PC-3 (cell line): ENCODE results near the gene MYLK2.

ENCODE experiments used
- CTCF ChIP-seq: fragments of 300-600 bp; sonication (generic); conservative IDR thresholded peaks from 2 replicates; pipeline ENCODE4 v1.5.1; 2017; ENCODE audit warnings: antibody characterized with exemption, low read depth, mild to moderate bottlenecking, low read length
- EZH2 ChIP-seq: fragments of 300-600 bp; sonication (generic); IDR thresholded peaks from one replicate; pipeline ENCODE4 v1.6.1; 2017; ENCODE audit warnings: antibody characterized with exemption, mild to moderate bottlenecking, low read length; ENCODE audit not compliant: unreplicated experiment
- EZH2phosphoT487 ChIP-seq: fragments of 300-600 bp; sonication (generic); IDR thresholded peaks from 2 replicates; pipeline ENCODE4 v1.6.1; 2018; ENCODE audit warnings: mild to moderate bottlenecking, antibody characterized with exemption, low read length, borderline replicate concordance

- no peak for TF ChIP-seq CTCF
- no peak for TF ChIP-seq EZH2
- TF ChIP-seq EZH2phosphoT487 = no peak
These were observed 4.4 kb downstream of the MYLK2 start for GRCh38 chr20:31823360-31824124.
